Activated CD4-positive, alpha-beta T cell treated with anti-CD3 and anti-CD28 coated beads, Interleukin-2, amount 10 ng/mL, durations not matched to agents 7 days and 5 days (primary cell): ENCODE data around the gene INO80. TPM values are rescaled to one million over a fixed set of nuclear protein-coding genes. Genes with fewer than 3 reads are reported as not detected.
"Not testable (repeated sequence)": the region's sequence is repeated elsewhere in the genome, so short reads cannot be mapped to it uniquely, and the experiment has no call there.

Source experiments
- CTCF ChIA-PET: fragments of 350-600 bp; sonication (Branson Sonifier 250); formaldehyde crosslinking; loops from one replicate; lab custom pipeline; 2021; ENCODE audit warnings: antibody characterized with exemption; lab: Charles Lee
- POLR2A ChIA-PET: fragments of 350-600 bp; sonication (Branson Sonifier 250); formaldehyde crosslinking; loops from one replicate; lab custom pipeline; 2021; ENCODE audit warnings: antibody characterized with exemption; lab: Charles Lee
- DNase-seq: peaks from one replicate; pipeline ENCODE4 v3.0.0-alpha.2; 2020
- H3K27ac Mint-ChIP-seq: one replicate; pipeline ENCODE4 v1.8.0; 2021; ENCODE audit warnings: mild to moderate bottlenecking, moderate library complexity, mixed read lengths
- H3K27me3 Mint-ChIP-seq: one replicate; pipeline ENCODE4 v1.8.0; 2021; ENCODE audit warnings: mixed read lengths
- H3K36me3 Mint-ChIP-seq: one replicate; pipeline ENCODE4 v1.8.0; 2021; ENCODE audit warnings: low read depth, mixed read lengths
- H3K4me1 Mint-ChIP-seq: one replicate; pipeline ENCODE4 v1.8.0; 2021; ENCODE audit warnings: mixed read lengths
- H3K4me3 Mint-ChIP-seq: one replicate; pipeline ENCODE4 v1.8.0; 2021; ENCODE audit warnings: mild to moderate bottlenecking, moderate library complexity, mixed read lengths
- H3K9me3 Mint-ChIP-seq: one replicate; pipeline ENCODE4 v1.8.0; 2021; ENCODE audit warnings: mixed read lengths
- total RNA-seq, 2 experiments: library from RNA; stranded (reverse); gene quantifications; one replicate each; pipeline ENCODE4 v1.2.3, GENCODE V29; 2021

INO80 gene, protein sequence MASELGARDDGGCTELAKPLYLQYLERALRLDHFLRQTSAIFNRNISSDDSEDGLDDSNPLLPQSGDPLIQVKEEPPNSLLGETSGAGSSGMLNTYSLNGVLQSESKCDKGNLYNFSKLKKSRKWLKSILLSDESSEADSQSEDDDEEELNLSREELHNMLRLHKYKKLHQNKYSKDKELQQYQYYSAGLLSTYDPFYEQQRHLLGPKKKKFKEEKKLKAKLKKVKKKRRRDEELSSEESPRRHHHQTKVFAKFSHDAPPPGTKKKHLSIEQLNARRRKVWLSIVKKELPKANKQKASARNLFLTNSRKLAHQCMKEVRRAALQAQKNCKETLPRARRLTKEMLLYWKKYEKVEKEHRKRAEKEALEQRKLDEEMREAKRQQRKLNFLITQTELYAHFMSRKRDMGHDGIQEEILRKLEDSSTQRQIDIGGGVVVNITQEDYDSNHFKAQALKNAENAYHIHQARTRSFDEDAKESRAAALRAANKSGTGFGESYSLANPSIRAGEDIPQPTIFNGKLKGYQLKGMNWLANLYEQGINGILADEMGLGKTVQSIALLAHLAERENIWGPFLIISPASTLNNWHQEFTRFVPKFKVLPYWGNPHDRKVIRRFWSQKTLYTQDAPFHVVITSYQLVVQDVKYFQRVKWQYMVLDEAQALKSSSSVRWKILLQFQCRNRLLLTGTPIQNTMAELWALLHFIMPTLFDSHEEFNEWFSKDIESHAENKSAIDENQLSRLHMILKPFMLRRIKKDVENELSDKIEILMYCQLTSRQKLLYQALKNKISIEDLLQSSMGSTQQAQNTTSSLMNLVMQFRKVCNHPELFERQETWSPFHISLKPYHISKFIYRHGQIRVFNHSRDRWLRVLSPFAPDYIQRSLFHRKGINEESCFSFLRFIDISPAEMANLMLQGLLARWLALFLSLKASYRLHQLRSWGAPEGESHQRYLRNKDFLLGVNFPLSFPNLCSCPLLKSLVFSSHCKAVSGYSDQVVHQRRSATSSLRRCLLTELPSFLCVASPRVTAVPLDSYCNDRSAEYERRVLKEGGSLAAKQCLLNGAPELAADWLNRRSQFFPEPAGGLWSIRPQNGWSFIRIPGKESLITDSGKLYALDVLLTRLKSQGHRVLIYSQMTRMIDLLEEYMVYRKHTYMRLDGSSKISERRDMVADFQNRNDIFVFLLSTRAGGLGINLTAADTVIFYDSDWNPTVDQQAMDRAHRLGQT (N-terminal part only)
- 10 to 100 TPM; 24.5 to 26.2 TPM for total RNA-seq

GRCh38 chr15:41116116-41116961 is at the start of gene INO80:
Gene INO80, minus strand, starts transcription at chr15:41116280. Its CDS starts 19,970 bp downstream, at chr15:41096310.
- H3K27ac Mint-ChIP-seq = peak within 1 kb of the TSS; percentile 98
- H3K4me3 Mint-ChIP-seq = peak within 1 kb of the TSS; percentile 89
- H3K27me3 Mint-ChIP-seq = peaks cover 4% of the 10 kb centered on the region
- H3K9me3 Mint-ChIP-seq = no peaks in the 10 kb centered on the region
- CTCF ChIA-PET = interaction anchor here (0.8 to 2.4 kb wide), 2 partner anchors 11 to 21 kb away, joined by 3 to 6 read pairs; no protein-coding TSS in a partner anchor
- H3K4me1 Mint-ChIP-seq = peaks cover 26% of the 10 kb centered on the region
- POLR2A ChIA-PET = no interaction called here
- peak; percentile 99 for DNase-seq
- H3K36me3 Mint-ChIP-seq = peaks cover 16% of the 10 kb centered on the region

DNA sequence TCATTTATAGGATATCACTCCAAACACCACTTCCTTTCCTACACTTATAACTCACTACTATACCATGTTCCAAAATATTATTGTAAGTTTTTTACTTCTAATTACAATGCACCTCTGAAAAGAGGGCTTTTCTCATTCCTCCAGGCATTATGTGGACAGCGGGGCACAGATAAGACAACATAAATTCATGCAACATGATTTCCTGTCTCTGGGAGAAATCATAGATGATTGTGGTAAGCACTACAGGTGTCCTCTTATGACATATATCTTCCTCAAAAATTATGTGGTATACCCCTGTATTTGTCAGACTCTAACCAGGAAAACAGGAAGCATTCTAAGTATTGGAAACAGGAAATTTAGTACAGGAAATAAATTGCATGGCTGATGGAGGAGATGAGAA is 45.7 kb upstream of the INO80 start:
- Mint-ChIP-seq H3K4me3 (no peak overlapping the region), H3K4me1 (peaks cover 12% of the 10 kb centered on the region), H3K36me3 (no peaks in the 10 kb centered on the region), H3K9me3 (no peaks in the 10 kb centered on the region), H3K27ac (peak overlapping the region; percentile 1), H3K27me3 (peaks cover 8% of the 10 kb centered on the region)
- CTCF ChIA-PET = interaction anchor here (1.3 kb wide), 1 partner anchor 47 kb away, joined by 4 read pairs; no protein-coding TSS in a partner anchor
- no peak for DNase-seq
- POLR2A ChIA-PET = no interaction called here

GRCh38 chr15:41161336-41161735 is 45.3 kb upstream of the INO80 start:
- no peak for DNase-seq
- CTCF ChIA-PET = interaction anchor here (1.3 kb wide), 1 partner anchor 47 kb away, joined by 4 read pairs; no protein-coding TSS in a partner anchor
- Mint-ChIP-seq H3K36me3 (no peaks in the 10 kb centered on the region), H3K9me3 (no peaks in the 10 kb centered on the region), H3K27ac (peak overlapping the region; percentile 1), H3K27me3 (peaks cover 8% of the 10 kb centered on the region), H3K4me1 (peaks cover 12% of the 10 kb centered on the region), H3K4me3 (no peak overlapping the region)
- POLR2A ChIA-PET = no interaction called here

DNA sequence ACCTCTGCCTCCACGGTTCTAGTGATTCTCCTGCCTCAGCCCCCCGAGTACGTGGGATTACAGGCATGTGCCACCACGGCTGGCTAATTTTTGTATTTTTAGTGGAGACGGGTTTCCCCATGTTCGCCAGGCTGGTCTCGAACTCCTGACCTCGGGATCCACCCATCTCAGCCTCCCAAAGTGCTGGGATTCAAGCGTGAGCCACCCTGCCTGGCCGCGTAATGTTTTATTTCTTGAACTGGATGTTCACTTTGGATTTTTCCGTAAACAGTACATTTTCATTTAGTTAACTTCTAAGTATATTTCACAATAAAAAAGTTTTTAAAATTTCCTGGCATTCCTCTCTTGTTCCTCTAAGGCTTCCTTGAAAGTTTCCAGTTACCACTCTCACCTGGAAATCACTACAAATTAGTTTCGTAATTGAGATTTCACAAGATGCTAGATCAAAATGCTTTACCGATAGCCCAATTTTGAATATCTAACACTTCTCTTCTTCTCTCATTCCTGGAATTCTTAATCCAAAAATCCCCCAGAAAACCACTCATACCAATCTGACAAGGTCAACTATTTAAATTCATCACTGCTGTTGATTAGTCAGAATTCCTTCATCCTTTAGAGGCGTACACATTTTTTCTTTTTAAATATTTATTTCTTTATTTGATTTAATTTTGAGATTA is 44.7 kb upstream of the INO80 start:
- CTCF ChIA-PET = no interaction called here
- H3K4me1 Mint-ChIP-seq = peaks cover 12% of the 10 kb centered on the region

DNA sequence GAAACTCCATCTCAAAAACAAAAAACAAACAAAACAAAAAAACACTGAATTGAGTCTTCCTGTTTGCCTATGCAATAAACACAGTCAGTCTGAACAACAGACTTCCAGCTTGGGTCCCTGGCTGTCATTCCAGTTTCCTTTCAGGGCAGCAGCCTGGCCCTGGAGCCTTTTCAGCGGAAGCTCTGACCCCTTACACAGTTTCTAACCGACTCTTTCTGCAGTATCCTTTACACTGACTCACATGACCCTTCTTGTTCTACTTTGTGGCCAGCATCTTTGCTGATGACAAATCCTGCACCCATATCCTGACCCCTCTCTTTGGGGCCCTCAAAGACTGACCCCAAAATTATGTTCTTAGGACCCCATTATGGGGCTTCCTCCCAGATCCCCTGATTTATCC is 38.3 kb upstream of the INO80 start:
- no peaks in the 10 kb centered on the region for H3K27me3 Mint-ChIP-seq
- no peak for DNase-seq
- no peaks in the 10 kb centered on the region for H3K9me3 Mint-ChIP-seq
- ChIA-PET POLR2A (no interaction called here), CTCF (interaction anchor here (0.7 to 1.2 kb wide), 4 partner anchors 17 to 251 kb away, joined by 3 to 4 read pairs (median 3); no protein-coding TSS in a partner anchor)
- H3K4me1 Mint-ChIP-seq = peaks cover 23% of the 10 kb centered on the region
- H3K27ac Mint-ChIP-seq = no peak overlapping the region
- H3K36me3 Mint-ChIP-seq = peaks cover 4% of the 10 kb centered on the region
- H3K4me3 Mint-ChIP-seq = no peak overlapping the region

More for the DNA sequence above, 44.7 kb upstream of the INO80 start:
- Mint-ChIP-seq H3K9me3 (no peaks in the 10 kb centered on the region), H3K27ac (no peak overlapping the region), H3K4me3 (no peak overlapping the region), H3K27me3 (peaks cover 4% of the 10 kb centered on the region), H3K36me3 (no peaks in the 10 kb centered on the region)
- no peak for DNase-seq
- POLR2A ChIA-PET = no interaction called here

DNA sequence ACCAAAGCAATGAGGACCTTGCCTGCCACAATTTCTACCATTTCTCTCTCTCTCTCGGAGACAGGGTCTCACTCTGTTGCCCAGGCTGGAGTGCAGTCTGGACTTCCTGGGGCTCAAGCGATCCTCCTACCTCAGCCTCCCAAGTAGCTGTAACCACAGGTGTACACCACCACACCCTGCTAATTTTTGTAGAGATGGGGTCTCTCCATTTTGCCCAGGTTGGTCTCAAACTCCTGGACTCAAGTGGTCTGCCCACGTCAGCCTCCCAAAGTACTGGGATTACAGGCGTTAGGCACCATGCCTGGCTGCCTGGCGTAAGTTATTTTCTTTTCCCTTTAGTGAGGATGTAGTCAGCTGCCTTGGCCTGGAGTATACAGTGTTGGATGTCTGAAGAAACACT is 37.7 kb upstream of the INO80 start:
- POLR2A ChIA-PET = no interaction called here
- CTCF ChIA-PET = interaction anchor here (0.6 kb wide), 1 partner anchor 121 kb away, joined by 3 read pairs; no protein-coding TSS in a partner anchor
- no peaks in the 10 kb centered on the region for H3K9me3 Mint-ChIP-seq
- no peak overlapping the region for H3K27ac Mint-ChIP-seq
- H3K27me3 Mint-ChIP-seq = no peaks in the 10 kb centered on the region
- H3K4me3 Mint-ChIP-seq = no peak overlapping the region
- H3K36me3 Mint-ChIP-seq = peaks cover 4% of the 10 kb centered on the region
- H3K4me1 Mint-ChIP-seq = peaks cover 24% of the 10 kb centered on the region
- DNase-seq = no peak

DNA sequence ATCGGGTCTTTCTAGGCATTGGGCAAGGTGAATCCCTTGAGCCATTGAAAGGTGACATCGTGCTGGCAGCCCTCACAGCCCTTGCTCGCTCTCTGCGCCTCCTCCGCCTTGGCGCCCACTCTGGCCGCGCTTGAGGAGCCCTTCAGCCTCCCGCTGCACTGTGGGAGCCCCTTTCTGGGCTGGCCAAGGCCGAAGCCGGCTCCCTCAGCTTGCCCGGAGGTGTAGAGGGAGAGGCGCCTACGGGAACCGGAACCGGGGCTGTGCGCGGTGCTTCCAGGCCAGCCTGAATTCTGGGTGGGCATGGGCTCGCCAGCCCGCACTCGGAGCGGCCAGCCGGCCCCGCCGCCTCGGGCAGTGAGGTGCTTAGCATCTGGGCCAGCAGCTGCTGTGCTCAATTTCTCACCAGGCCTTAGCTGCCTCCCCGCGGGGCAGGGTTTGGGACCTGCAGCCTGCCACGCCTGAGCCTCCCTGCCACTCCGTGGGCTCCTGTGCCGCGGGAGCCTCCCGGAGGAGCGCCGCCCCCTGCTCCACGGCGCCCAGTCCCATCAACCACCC is 35.4 kb upstream of the INO80 start:
- no peak for DNase-seq
- Mint-ChIP-seq H3K27ac (no peak overlapping the region), H3K4me3 (no peak overlapping the region), H3K4me1 (peaks cover 24% of the 10 kb centered on the region), H3K27me3 (no peaks in the 10 kb centered on the region), H3K9me3 (no peaks in the 10 kb centered on the region), H3K36me3 (peaks cover 4% of the 10 kb centered on the region)
- ChIA-PET CTCF (interaction anchor here (0.6 kb wide), 2 partner anchors 200 to 408 kb away, joined by 3 read pairs; no protein-coding TSS in a partner anchor), POLR2A (no interaction called here)

GRCh38 chr15:41150279-41150678 is 34.2 kb upstream of the INO80 start:
- peak overlapping the region; percentile 90 for H3K27ac Mint-ChIP-seq
- H3K27me3 Mint-ChIP-seq = no peaks in the 10 kb centered on the region
- ChIA-PET POLR2A (no interaction called here), CTCF (no interaction called here)
- peaks cover 24% of the 10 kb centered on the region for H3K4me1 Mint-ChIP-seq
- DNase-seq = no peak
- H3K36me3 Mint-ChIP-seq = peaks cover 4% of the 10 kb centered on the region
- no peaks in the 10 kb centered on the region for H3K9me3 Mint-ChIP-seq
- H3K4me3 Mint-ChIP-seq = no peak overlapping the region

DNA sequence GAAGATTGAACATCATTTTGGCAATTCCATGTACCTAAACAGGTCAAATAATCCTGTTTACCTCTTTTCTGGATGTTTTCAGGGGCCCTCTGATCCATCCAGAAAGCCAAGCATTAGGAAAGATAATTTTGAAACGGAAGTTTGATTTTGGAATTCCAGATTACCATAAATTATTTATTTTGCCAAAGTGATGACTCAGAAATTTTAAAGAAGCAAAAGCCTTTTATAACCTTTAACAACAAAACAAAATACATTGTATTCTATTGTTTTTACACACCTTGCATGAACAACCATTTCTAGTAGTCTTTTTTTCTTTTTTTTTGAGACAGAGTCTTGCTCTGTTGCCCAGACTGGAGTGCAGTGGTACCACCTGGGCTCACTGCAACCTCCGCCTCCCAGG is 32.0 kb upstream of the INO80 start:
- Mint-ChIP-seq H3K27ac (no peak overlapping the region), H3K9me3 (no peaks in the 10 kb centered on the region), H3K4me1 (peaks cover 24% of the 10 kb centered on the region), H3K36me3 (peaks cover 4% of the 10 kb centered on the region), H3K4me3 (no peak overlapping the region), H3K27me3 (no peaks in the 10 kb centered on the region)
- ChIA-PET POLR2A (no interaction called here), CTCF (no interaction called here)
- no peak for DNase-seq

- no peak for DNase-seq
- POLR2A ChIA-PET = no interaction called here
- H3K36me3 Mint-ChIP-seq = no peaks in the 10 kb centered on the region
Measured at GRCh38 chr15:41139619-41140018, 23.5 kb upstream of the INO80 start.

DNA sequence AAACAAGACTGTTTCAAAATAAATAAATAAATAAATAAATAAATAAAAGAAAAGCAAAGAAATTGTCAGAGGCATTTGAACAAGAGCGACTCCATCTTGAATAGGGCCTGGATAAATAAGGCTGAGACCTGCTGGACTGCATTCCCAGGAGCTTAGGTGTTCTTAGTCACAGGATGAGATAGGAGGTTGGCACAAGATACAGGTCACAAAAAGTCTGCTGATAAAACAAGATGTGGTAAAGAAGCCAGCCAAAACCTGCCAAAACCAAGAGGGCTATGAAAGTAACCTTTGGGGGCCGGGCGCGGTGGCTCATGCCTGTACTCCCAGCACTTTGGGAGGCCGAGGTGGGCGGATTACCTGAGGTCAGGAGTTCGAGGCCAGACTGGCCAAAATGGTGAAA is 23.0 kb upstream of the INO80 start:
- CTCF ChIA-PET = interaction anchor here (0.7 kb wide), 1 partner anchor 904 kb away, joined by 4 read pairs; no protein-coding TSS in a partner anchor
- H3K4me3 Mint-ChIP-seq, H3K27ac Mint-ChIP-seq, H3K36me3 Mint-ChIP-seq, H3K27me3 Mint-ChIP-seq, H3K9me3 Mint-ChIP-seq, DNase-seq, H3K4me1 Mint-ChIP-seq, POLR2A ChIA-PET: not testable (repeated sequence)

More at GRCh38 chr15:41139619-41140018, 23.5 kb upstream of the INO80 start:
- Mint-ChIP-seq H3K9me3 (no peaks in the 10 kb centered on the region), H3K27me3 (no peaks in the 10 kb centered on the region), H3K4me1 (peaks cover 8% of the 10 kb centered on the region), H3K4me3 (no peak overlapping the region), H3K27ac (no peak overlapping the region)
- CTCF ChIA-PET = interaction anchor here (0.7 kb wide), 1 partner anchor 903 kb away, joined by 4 read pairs; no protein-coding TSS in a partner anchor
